Stimulated activated CD8-positive, alpha-beta memory T cell treated with anti-CD3 and anti-CD28 coated beads, Interleukin-2, amount 100 ng/mL, for 48 hours (primary cell): ENCODE measurements around the gene GNLY.

Experiments
- DNase-seq, 2 donors: peaks; one replicate each; pipeline ENCODE4 v3.0.0-alpha.2; 2020; ENCODE audit warnings: low read depth in 2 of 2

Gene GNLY

GRCh38 chr2:85744055-85744454, 49.9 kb downstream of the GNLY start:
- no peak for DNase-seq

- no peak for DNase-seq
Measured at GRCh38 chr2:85744741-85745601, 50.8 kb downstream of the GNLY start.

- DNase-seq: no peak
Measured at GRCh38 chr2:85745619-85746018, 51.5 kb downstream of the GNLY start.

GRCh38 chr2:85746321-85747004, 52.3 kb downstream of the GNLY start:
- DNase-seq: no peak

- DNase-seq: no peak
Measured at GRCh38 chr2:85747441-85747840, 53.3 kb downstream of the GNLY start.

GRCh38 chr2:85748039-85748734, 54.0 kb downstream of the GNLY start:
- DNase-seq: no peak
